HepG2 (cell line): ENCODE data around the gene ESRP2. TPM values are rescaled to one million over a fixed set of nuclear protein-coding genes. Genes with fewer than 3 reads are reported as not detected.

ENCODE experiments used
- ATF7-NPFF ChIP-seq: sonication (generic); formaldehyde crosslinking; IDR thresholded peaks from 2 replicates; pipeline ENCODE4 v1.8.1; 2023; ENCODE audit warnings: mild to moderate bottlenecking, low read depth, missing genetic modification reagents, moderate library complexity
- CEBPB ChIP-seq: IDR thresholded peaks from 2 replicates; pipeline ENCODE4 v1.6.1; 2011; ENCODE audit warnings: low read depth, low read length, improper control_type of control experiment, borderline replicate concordance
- DBP ChIP-seq: sonication (generic); formaldehyde crosslinking; IDR thresholded peaks from 2 replicates; pipeline ENCODE4 v1.4.0; 2020; ENCODE audit warnings: missing genetic modification reagents; ENCODE audit errors: not compliant biosample characterization
- FOSL1 ChIP-seq: sonication (generic); formaldehyde crosslinking; IDR thresholded peaks from 2 replicates; pipeline ENCODE4 v1.9.0; 2021; ENCODE audit warnings: missing genetic modification reagents, borderline replicate concordance
- FOXK1 ChIP-seq: sonication (generic); formaldehyde crosslinking; IDR thresholded peaks from 2 replicates; pipeline ENCODE4 v1.4.0; 2020; ENCODE audit warnings: low read depth, missing genetic modification reagents, borderline replicate concordance
- HCFC1 ChIP-seq: fragments of 150-350 bp; IDR thresholded peaks from 2 replicates; pipeline ENCODE4 v1.6.1; 2014; ENCODE audit warnings: low read depth, low read length
- NONO ChIP-seq, 2 experiments: fragments of 450-650 bp in 1 of 2; sonication (generic) in 1 of 2; formaldehyde crosslinking in 1 of 2; IDR thresholded peaks in 1 of 2; conservative IDR thresholded peaks in 1 of 2; 2 replicates each; pipeline versions ENCODE4 v1.6.1 to v1.8.0; 2017 to 2022; ENCODE audit warnings: mild to moderate bottlenecking in 1 of 2, missing genetic modification reagents in 1 of 2, moderate library complexity in 1 of 2
- NR1H2 ChIP-seq: sonication (generic); formaldehyde crosslinking; IDR thresholded peaks from 2 replicates; pipeline ENCODE4 v1.8.1; 2022; ENCODE audit warnings: low read depth, missing genetic modification reagents, borderline replicate concordance
- RNF2 ChIP-seq: fragments of 450-650 bp; conservative IDR thresholded peaks from 2 replicates; pipeline ENCODE4 v1.6.1; 2016; ENCODE audit warnings: low read depth
- SIN3B ChIP-seq: fragments of 150-350 bp; IDR thresholded peaks from 2 replicates; pipeline ENCODE4 v1.6.1; 2014; ENCODE audit warnings: low read length
- SMARCE1 ChIP-seq: fragments of 450-650 bp; IDR thresholded peaks from 2 replicates; pipeline ENCODE4 v1.6.1; 2017; ENCODE audit warnings: borderline replicate concordance
- SNAPC2 ChIP-seq: sonication (generic); formaldehyde crosslinking; IDR thresholded peaks from 2 replicates; pipeline ENCODE4 v1.8.1; 2022; ENCODE audit warnings: mild to moderate bottlenecking, missing genetic modification reagents
- SP2 ChIP-seq: sonication (generic); formaldehyde crosslinking; IDR thresholded peaks from 2 replicates; pipeline ENCODE4 v1.5.1; 2020; ENCODE audit warnings: mild to moderate bottlenecking, missing genetic modification reagents
- TARDBP ChIP-seq: sonication (generic); formaldehyde crosslinking; IDR thresholded peaks from 2 replicates; pipeline ENCODE4 v1.8.0; 2022; ENCODE audit warnings: mild to moderate bottlenecking, missing genetic modification reagents
- TCF7 ChIP-seq: sonication (generic); IDR thresholded peaks from 2 replicates; pipeline ENCODE4 v1.6.1; 2016; ENCODE audit warnings: antibody characterized with exemption, low read depth
- TFAP4 ChIP-seq: sonication (generic); IDR thresholded peaks from 2 replicates; pipeline ENCODE4 v1.6.1; 2016; ENCODE audit warnings: low read depth, borderline replicate concordance
- TP53 ChIP-seq: sonication (generic); formaldehyde crosslinking; conservative IDR thresholded peaks from 2 replicates; pipeline ENCODE4 v1.4.0; 2020; ENCODE audit warnings: missing genetic modification reagents
- ZBED4 ChIP-seq: sonication (generic); formaldehyde crosslinking; IDR thresholded peaks from 2 replicates; pipeline ENCODE4 v1.4.0; 2020; ENCODE audit warnings: missing genetic modification reagents, borderline replicate concordance
- ZNF337 ChIP-seq: sonication (generic); formaldehyde crosslinking; IDR thresholded peaks from 2 replicates; pipeline ENCODE4 v1.5.1; 2020; ENCODE audit warnings: missing genetic modification reagents, low read depth, mild to moderate bottlenecking, borderline replicate concordance
- ZNF430 ChIP-seq: sonication (generic); formaldehyde crosslinking; IDR thresholded peaks from 2 replicates; pipeline ENCODE4 v1.9.0; 2021; ENCODE audit warnings: mild to moderate bottlenecking, missing genetic modification reagents
- ZNF556 ChIP-seq: sonication (generic); formaldehyde crosslinking; IDR thresholded peaks from 2 replicates; pipeline ENCODE4 v1.4.0; 2020; ENCODE audit warnings: mild to moderate bottlenecking, missing genetic modification reagents, borderline replicate concordance
- ZNF576 ChIP-seq: sonication (generic); formaldehyde crosslinking; IDR thresholded peaks from 2 replicates; pipeline ENCODE4 v1.4.0; 2020; ENCODE audit warnings: mild to moderate bottlenecking, missing genetic modification reagents
- ZNF766 ChIP-seq: sonication (generic); formaldehyde crosslinking; IDR thresholded peaks from 2 replicates; pipeline ENCODE4 v1.5.0; 2020; ENCODE audit warnings: missing genetic modification reagents, borderline replicate concordance
- ZNF781 ChIP-seq: sonication (generic); formaldehyde crosslinking; IDR thresholded peaks from 2 replicates; pipeline ENCODE4 v1.5.1; 2020; ENCODE audit warnings: borderline replicate concordance, mild to moderate bottlenecking, missing genetic modification reagents; ENCODE audit errors: not compliant biosample characterization
- polyA plus RNA-seq, 8 experiments: library from polyadenylated mRNA; depleted of rRNA in 3 of 8; stranded (reverse) in 7 of 8; unstranded in 1 of 8; fragments of >200 nt; fragmentation: Illumina TruSeq in 4 of 8; extraction: Trizol in 4 of 8; gene quantifications; 2 replicates each; pipeline versions ENCODE4 v1.2.1 to v1.2.3, GENCODE V29; 2011 to 2016; ENCODE audit warnings: low read depth in 4 of 8, missing spikeins in 1 of 8, mixed read lengths in 1 of 8; ENCODE audit not compliant: insufficient read depth in 1 of 8
- total RNA-seq, 5 experiments: library from RNA; depleted of rRNA; stranded (reverse); fragments of >200 nt; fragmentation: Illumina TruSeq; extraction: Trizol; gene quantifications; 2 replicates each; pipeline ENCODE4 v1.2.3, GENCODE V29; 2016; ENCODE audit warnings: low read depth in 1 of 5

The ESRP2 gene
- total and polyA plus RNA-seq, 2 of the 13 experiments (the other 11 are each of a cell fraction or from before 2014, with no cell fraction given), result 21.1 to 32.4 TPM

- TF ChIP-seq ZNF430 (CRISPR knock-in tag), result no peak
- no peak for TF ChIP-seq ZNF766
- no peak for TF ChIP-seq HCFC1
- TF ChIP-seq TP53 (CRISPR knock-in tag), result no peak; the same call in none of the 2 replicates
- TF ChIP-seq CEBPB, result no peak
- no peak for TF ChIP-seq FOXK1 (CRISPR knock-in tag)
- TF ChIP-seq DBP, result no peak
- no peak for TF ChIP-seq FOSL1 (CRISPR knock-in tag)
- TF ChIP-seq TARDBP, result peak; percentile 17; the same call in 1 of the 2 replicates
- no peak for TF ChIP-seq NONO (IDR thresholded peaks at IDR 0.05)
- 0 out of 2 replicates have a peak, but pooled peaks have one; percentile 46 for TF ChIP-seq NONO (CRISPR knock-in tag; conservative IDR thresholded peaks at IDR 0.05)
- TF ChIP-seq SMARCE1, result no peak
- no peak; the same call in 1 of the 2 replicates for TF ChIP-seq RNF2
- TF ChIP-seq ZNF781 (CRISPR knock-in tag), result peak; percentile 0
- no peak; the same call in 1 of the 2 replicates for TF ChIP-seq ZNF556 (CRISPR knock-in tag)
- no peak for TF ChIP-seq TCF7
- TF ChIP-seq NR1H2 (CRISPR knock-in tag), result no peak; the same call in 1 of the 2 replicates
- TF ChIP-seq SP2 (CRISPR knock-in tag), result 0 out of 2 replicates have a peak, but pooled peaks have one; percentile 11
- 0 out of 2 replicates have a peak, but pooled peaks have one; percentile 4 for TF ChIP-seq ZNF337 (CRISPR knock-in tag)
- no peak for TF ChIP-seq SNAPC2 (CRISPR knock-in tag)
- no peak for TF ChIP-seq ZNF576 (CRISPR knock-in tag)
- TF ChIP-seq ATF7-NPFF (CRISPR knock-in tag), result peak; percentile 8; the same call in 1 of the 2 replicates
- no peak for TF ChIP-seq ZBED4 (CRISPR knock-in tag)
- TF ChIP-seq TFAP4, result no peak; the same call in 1 of the 2 replicates
- no peak for TF ChIP-seq SIN3B
These were observed 630 bp downstream of the ESRP2 start (continued) for GRCh38 chr16:68235108-68235886.
